MCF 10A (cell line): ENCODE data around the gene OR10W1. TPM values are rescaled to one million over a fixed set of nuclear protein-coding genes. Genes with fewer than 3 reads are reported as not detected.

Experiments used
- Bru-seq: library from RNA; stranded (reverse); fragments of 400-500 nt; gene quantifications from one replicate; lab custom pipeline; 2021; lab: Mats Ljungman, UMichigan
- BruChase-seq, 2 experiments: library from RNA; stranded (reverse); fragments of 400-500 nt; gene quantifications; one replicate each; lab custom pipeline; 2021; lab: Mats Ljungman, UMichigan
- BruUV-seq: library from RNA; stranded (reverse); fragments of 400-500 nt; replicated peaks from 2 replicates; lab custom pipeline; 2021; lab: Mats Ljungman, UMichigan
- CTCF ChIA-PET: fragments of 300-600 bp; sonication (Branson Sonifier 250); formaldehyde crosslinking; extraction: SDS; loops from one replicate; lab custom pipeline; 2021; ENCODE audit warnings: antibody characterized with exemption, inconsistent platforms; lab: Yijun Ruan, JAX
- POLR2A ChIA-PET: fragments of 300-600, 350-650 bp; sonication (Branson Sonifier 250); formaldehyde crosslinking; extraction: SDS; loops from one replicate; lab custom pipeline; 2020; ENCODE audit warnings: antibody characterized with exemption, inconsistent platforms; lab: Yijun Ruan, JAX
- DNase-seq: peaks from one replicate; pipeline ENCODE4 v3.0.0-alpha.2; 2018; ENCODE audit not compliant: unreplicated experiment
- H3K27ac Mint-ChIP-seq: one replicate; pipeline ENCODE4 v1.8.0; 2022; ENCODE audit warnings: mild to moderate bottlenecking, low read depth, mixed read lengths; ENCODE audit not compliant: unreplicated experiment
- H3K27me3 Mint-ChIP-seq: one replicate; pipeline ENCODE4 v1.8.0; 2022; ENCODE audit warnings: mixed read lengths; ENCODE audit not compliant: insufficient read depth, unreplicated experiment
- H3K36me3 Mint-ChIP-seq: one replicate; pipeline ENCODE4 v1.8.0; 2022; ENCODE audit warnings: mild to moderate bottlenecking, moderate library complexity, mixed read lengths; ENCODE audit not compliant: insufficient read depth, unreplicated experiment
- H3K4me1 Mint-ChIP-seq: one replicate; pipeline ENCODE4 v1.8.0; 2022; ENCODE audit warnings: mixed read lengths; ENCODE audit not compliant: insufficient read depth, unreplicated experiment
- H3K4me3 Mint-ChIP-seq: one replicate; pipeline ENCODE4 v1.8.0; 2022; ENCODE audit warnings: mild to moderate bottlenecking, moderate library complexity, mixed read lengths; ENCODE audit not compliant: unreplicated experiment
- H3K9me3 Mint-ChIP-seq: one replicate; pipeline ENCODE4 v1.8.0; 2022; ENCODE audit warnings: mixed read lengths; ENCODE audit not compliant: unreplicated experiment
- CTCF ChIP-seq: fragments of 200-600 bp; IDR thresholded peaks from one replicate; pipeline ENCODE4 v1.8.0; 2022; ENCODE audit warnings: antibody characterized with exemption, mild to moderate bottlenecking; ENCODE audit not compliant: unreplicated experiment
- intact Hi-C: fragments of 100-400 bp; cut with micrococcal nuclease; formaldehyde crosslinking; loops from 2 replicates; pipeline ENCODE4 v1.14.1; 2022
- long read RNA-seq: library from polyadenylated mRNA; stranded (forward); transcript quantifications from one replicate; pipeline ENCODE4 v2.0.0, GENCODE V29; 2022
- total RNA-seq: library from RNA; stranded (reverse); gene quantifications from 2 replicates; pipeline ENCODE4 v1.2.3, GENCODE V29; 2022

Gene OR10W1
- not detected in 2 replicates for total RNA-seq
- Bru-seq, nascent RNA, result not detected
- not detected for BruChase-seq, experiment 1, labeled RNA remaining after a 6-hour chase
- BruChase-seq, experiment 2, labeled RNA remaining after a 2-hour chase, result not detected
- long read RNA-seq, result 0 reads

- ChIA-PET CTCF (no interaction called here), POLR2A (no interaction called here)
- H3K27me3 Mint-ChIP-seq, result no peaks in the 10 kb centered on the region
- no TSS peak for BruUV-seq
- H3K9me3 Mint-ChIP-seq, result no peaks in the 10 kb centered on the region
- TF ChIP-seq CTCF, result no peak
- H3K4me1 Mint-ChIP-seq, result no peaks in the 10 kb centered on the region
- no peak within 1 kb of the TSS for H3K27ac Mint-ChIP-seq
- intact Hi-C loops, result no loop called here
- H3K36me3 Mint-ChIP-seq, result no peaks in the 10 kb centered on the region
- no peak for DNase-seq
- no peak within 1 kb of the TSS for H3K4me3 Mint-ChIP-seq
Measured at GRCh38 chr11:58268142-58268541, at the start of gene OR10W1. TSS of gene OR10W1 (minus strand) at chr11:58268260. CDS start at chr11:58267858, 402 bp downstream.

- Mint-ChIP-seq H3K27ac (no peak overlapping the region), H3K27me3 (no peaks in the 10 kb centered on the region), H3K4me1 (peaks cover 6% of the 10 kb centered on the region), H3K9me3 (peaks cover 7% of the 10 kb centered on the region), H3K36me3 (no peaks in the 10 kb centered on the region), H3K4me3 (no peak overlapping the region)
- no peak for DNase-seq
- CTCF ChIA-PET, result no interaction called here
- intact Hi-C loops, result no loop called here
- POLR2A ChIA-PET, result no interaction called here
- no peak for TF ChIP-seq CTCF
- no TSS peak for BruUV-seq
Measured at GRCh38 chr11:58316142-58316541, 48.1 kb upstream of the OR10W1 start.

GRCh38 chr11:58301576-58301975 lies 33.5 kb upstream of the OR10W1 start:
- no peak for TF ChIP-seq CTCF
- POLR2A ChIA-PET, result no interaction called here

GRCh38 chr11:58292017-58292416 lies 24.0 kb upstream of the OR10W1 start:
- intact Hi-C loops, result no loop called here
- ChIA-PET CTCF (no interaction called here), POLR2A (no interaction called here)
- H3K27me3 Mint-ChIP-seq, result no peaks in the 10 kb centered on the region
- no peaks in the 10 kb centered on the region for H3K4me1 Mint-ChIP-seq
- DNase-seq, result no peak
- H3K9me3 Mint-ChIP-seq, result peaks cover 8% of the 10 kb centered on the region
- no peak overlapping the region for H3K4me3 Mint-ChIP-seq
- no peak for TF ChIP-seq CTCF
- no TSS peak for BruUV-seq
- H3K36me3 Mint-ChIP-seq, result no peaks in the 10 kb centered on the region
- H3K27ac Mint-ChIP-seq, result no peak overlapping the region

More at GRCh38 chr11:58301576-58301975, 33.5 kb upstream of the OR10W1 start:
- no peaks in the 10 kb centered on the region for H3K4me1 Mint-ChIP-seq
- CTCF ChIA-PET, result no interaction called here
- DNase-seq, result no peak
- H3K27ac Mint-ChIP-seq, result no peak overlapping the region
- no peaks in the 10 kb centered on the region for H3K36me3 Mint-ChIP-seq
- intact Hi-C loops, result no loop called here
- H3K9me3 Mint-ChIP-seq, result no peaks in the 10 kb centered on the region
- no peaks in the 10 kb centered on the region for H3K27me3 Mint-ChIP-seq
- no TSS peak for BruUV-seq
- H3K4me3 Mint-ChIP-seq, result no peak overlapping the region
